Natural killer cell (primary cell): ENCODE measurements around the gene ZNF618. TPM values are rescaled to one million over a fixed set of nuclear protein-coding genes. Genes with fewer than 3 reads are reported as not detected.

Source experiments
- ATAC-seq, 3 donors: fragments of 150-1000 bp in 2 of 3; fragments of 200-7000 bp in 1 of 3; cut with Tn5 transposase; 1 replicate in 1 of 3; 2 replicates in 2 of 3; pipeline ENCODE4 v1.10.0; 2021; ENCODE audit warnings: mild to moderate bottlenecking in 2 of 3, moderate library complexity in 2 of 3
- DNase-seq, 2 donors: peaks; one replicate each; pipeline versions ENCODE4 v3.0.0 to v3.0.0-alpha.2; 2013 to 2021; ENCODE audit warnings: mixed read lengths in 1 of 2
- H3K27ac ChIP-seq: one replicate; pipeline ENCODE4 v1.5.1; 2013; ENCODE audit warnings: mild to moderate bottlenecking, low read length
- H3K27me3 ChIP-seq: one replicate; pipeline ENCODE4 v1.6.1; 2013; ENCODE audit warnings: low read length; ENCODE audit not compliant: control insufficient read depth, insufficient read depth
- H3K36me3 ChIP-seq: one replicate; pipeline ENCODE4 v1.6.1; 2013; ENCODE audit warnings: low read length; ENCODE audit not compliant: control insufficient read depth, insufficient read depth
- H3K4me1 ChIP-seq: one replicate; pipeline ENCODE4 v1.6.1; 2013; ENCODE audit warnings: low read length; ENCODE audit not compliant: control insufficient read depth, insufficient read depth
- H3K4me3 ChIP-seq: one replicate; pipeline ENCODE4 v1.5.1; 2013; ENCODE audit warnings: low read length
- H3K9me3 ChIP-seq: one replicate; pipeline ENCODE4 v1.6.1; 2013; ENCODE audit warnings: low read length; ENCODE audit not compliant: control insufficient read depth, insufficient read depth
- H3K27ac Mint-ChIP-seq, 2 donors: one replicate each; pipeline ENCODE4 v1.8.0; 2022; ENCODE audit warnings: mild to moderate bottlenecking in 2 of 2, mixed read lengths in 2 of 2, moderate library complexity in 1 of 2
- H3K27me3 Mint-ChIP-seq, 2 donors: one replicate each; pipeline ENCODE4 v1.8.0; 2022; ENCODE audit warnings: low read depth in 2 of 2, mixed read lengths in 2 of 2
- H3K36me3 Mint-ChIP-seq: one replicate; pipeline ENCODE4 v1.8.0; 2022; ENCODE audit warnings: mixed read lengths
- H3K4me1 Mint-ChIP-seq, 2 donors: one replicate each; pipeline ENCODE4 v1.8.0; 2022; ENCODE audit warnings: mixed read lengths in 2 of 2
- H3K4me3 Mint-ChIP-seq: one replicate; pipeline ENCODE4 v1.8.0; 2022; ENCODE audit warnings: mild to moderate bottlenecking, moderate library complexity, mixed read lengths
- H3K9me3 Mint-ChIP-seq, 2 donors: one replicate each; pipeline ENCODE4 v1.8.0; 2022; ENCODE audit warnings: mixed read lengths in 2 of 2
- CTCF ChIP-seq: fragments of 200-600 bp; IDR thresholded peaks from one replicate; pipeline ENCODE4 v1.8.0; 2022; ENCODE audit warnings: antibody characterized with exemption
- WGBS: methylation state at CpG from one replicate; pipeline ENCODE4 v1.1.7; 2013; ENCODE audit warnings: missing lambda C conversion rate; ENCODE audit not compliant: insufficient coverage; 5-methylcytosine and 5-hydroxymethylcytosine counted together
- intact Hi-C: fragments of 100-400 bp; cut with micrococcal nuclease; formaldehyde crosslinking; loops from one replicate; pipeline ENCODE4 v1.14.2; 2022
- total RNA-seq, 4 donors: library from RNA; stranded (reverse); fragments of 120-200 nt in 1 of 4; gene quantifications; one replicate each; pipeline versions ENCODE4 v1.2.3 to v1.2.4, GENCODE V29; 2013 to 2022

Gene ZNF618
- total RNA-seq, 3 donors from 2014 or later (not counting 1 experiment from before 2014, with no cell fraction given) = 9.2 to 10.7 (median 10.0) TPM

DNA sequence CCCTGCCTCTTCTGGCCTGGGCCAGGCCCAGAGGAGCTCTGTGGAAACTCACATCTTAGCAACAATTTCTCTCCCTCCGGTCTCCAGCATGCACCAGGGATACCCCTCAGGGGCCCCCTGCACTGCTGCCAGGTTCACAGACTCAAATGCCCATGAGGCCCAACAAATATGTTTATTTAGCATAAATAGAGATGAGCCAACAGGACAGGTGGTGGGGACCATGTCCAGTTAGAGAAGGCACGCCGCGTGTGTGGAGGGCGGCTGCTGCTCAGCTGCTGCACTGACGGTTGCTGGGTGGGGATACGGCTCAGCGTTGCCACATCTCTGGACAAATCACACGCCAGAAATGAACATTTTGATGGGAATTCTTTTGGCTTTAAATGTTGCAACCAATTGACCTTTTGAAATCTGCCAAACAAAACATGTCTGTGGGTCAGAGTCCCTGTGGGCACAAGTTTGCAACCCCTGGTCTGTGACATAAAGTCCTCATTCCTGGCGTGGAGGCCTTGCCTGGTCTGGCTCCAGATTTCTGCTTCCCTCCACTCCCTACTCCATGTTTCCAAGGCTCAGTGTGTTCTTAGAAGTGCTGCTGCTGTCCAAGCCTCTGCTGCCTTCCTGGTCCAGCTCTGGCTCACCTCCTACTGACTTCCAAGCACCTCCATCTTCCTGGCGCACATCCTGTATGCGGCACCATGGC is 113.1 kb downstream of the ZNF618 start:
- intact Hi-C loops = no loop called here
- no peaks in the 10 kb centered on the region for H3K9me3 Mint-ChIP-seq
- no peaks in the 10 kb centered on the region for H3K27me3 ChIP-seq
- ATAC-seq (no peak), DNase-seq (no peak)
- no peak overlapping the region for H3K27ac ChIP-seq
- no peak overlapping the region for H3K27ac Mint-ChIP-seq
- H3K36me3 ChIP-seq = peaks cover 4% of the 10 kb centered on the region
- H3K4me1 Mint-ChIP-seq = peaks cover 23 to 31% of the 10 kb centered on the region in 2 donors
- H3K4me3 ChIP-seq = no peak overlapping the region
- no peaks in the 10 kb centered on the region for H3K9me3 ChIP-seq
- no peaks in the 10 kb centered on the region for H3K27me3 Mint-ChIP-seq
- 96% methylated on average over 12 of the region's 12 CpGs for WGBS
- H3K36me3 Mint-ChIP-seq = no peaks in the 10 kb centered on the region
- no peak for TF ChIP-seq CTCF
- peaks cover 20% of the 10 kb centered on the region for H3K4me1 ChIP-seq
- H3K4me3 Mint-ChIP-seq = no peak overlapping the region

DNA sequence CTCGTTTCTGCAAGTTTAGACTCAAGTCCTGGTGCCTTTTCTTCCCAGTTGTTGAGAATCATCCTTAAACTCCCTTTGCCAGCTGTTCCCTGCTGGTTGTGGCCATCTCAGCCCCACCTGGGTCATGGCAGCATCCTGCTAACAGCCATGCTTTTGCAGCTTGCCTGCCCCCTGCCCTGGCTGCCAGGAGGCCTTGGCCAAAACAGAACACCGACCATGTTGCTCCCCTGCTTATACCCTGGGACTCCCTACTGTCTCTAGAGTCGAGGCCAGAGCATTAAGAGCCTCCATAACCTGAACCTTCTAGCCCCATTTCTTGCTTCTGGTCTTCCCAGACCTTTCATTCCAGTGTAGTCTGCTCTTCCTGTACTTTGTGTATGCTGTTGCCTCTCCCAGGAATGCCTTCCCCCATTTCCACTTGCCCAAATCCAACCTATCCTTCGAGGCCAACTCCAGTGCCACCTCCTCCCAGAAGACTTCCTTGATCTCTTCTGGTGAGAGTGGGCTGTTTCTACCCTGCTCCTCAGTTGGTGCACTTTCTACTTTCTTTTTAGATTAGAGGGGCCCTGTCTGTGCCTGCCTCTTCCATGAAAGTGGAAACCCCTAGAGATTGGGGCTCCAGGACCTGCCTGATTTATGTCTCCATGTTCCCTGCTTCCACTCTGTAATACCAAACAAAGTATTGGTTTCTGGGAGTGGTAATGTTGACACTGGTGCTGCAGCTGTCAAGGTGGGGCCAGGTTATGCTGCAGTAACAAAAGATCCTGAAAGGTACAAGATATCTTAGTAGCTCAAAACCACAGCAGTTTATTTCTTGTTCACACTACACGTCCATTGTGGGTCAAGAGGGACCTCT is 113.8 kb downstream of the ZNF618 start:
- Mint-ChIP-seq H3K9me3 (no peaks in the 10 kb centered on the region), H3K4me3 (no peak overlapping the region), H3K27me3 (no peaks in the 10 kb centered on the region), H3K36me3 (no peaks in the 10 kb centered on the region), H3K4me1 (peaks cover 23 to 34% of the 10 kb centered on the region in 2 donors), H3K27ac (no peak overlapping the region)
- Histone ChIP-seq H3K27me3 (no peaks in the 10 kb centered on the region), H3K4me1 (peaks cover 21% of the 10 kb centered on the region), H3K27ac (no peak overlapping the region), H3K4me3 (no peak overlapping the region), H3K36me3 (peaks cover 4% of the 10 kb centered on the region), H3K9me3 (no peaks in the 10 kb centered on the region)
- intact Hi-C loops = no loop called here
- 87% methylated on average over 5 of the region's 5 CpGs for WGBS
- ATAC-seq = no peak
- TF ChIP-seq CTCF = no peak
- no peak for DNase-seq

GRCh38 chr9:113990570-113990907 is 114.4 kb downstream of the ZNF618 start:
- Mint-ChIP-seq H3K9me3 (no peaks in the 10 kb centered on the region), H3K27ac (no peak overlapping the region), H3K4me3 (no peak overlapping the region), H3K4me1 (peaks cover 23 to 34% of the 10 kb centered on the region in 2 donors), H3K27me3 (no peaks in the 10 kb centered on the region), H3K36me3 (no peaks in the 10 kb centered on the region)
- DNase-seq = no peak
- WGBS = 82% methylated on average over 8 of the region's 8 CpGs
- no peak for ATAC-seq
- Histone ChIP-seq H3K27me3 (no peaks in the 10 kb centered on the region), H3K9me3 (no peaks in the 10 kb centered on the region), H3K36me3 (peaks cover 4% of the 10 kb centered on the region), H3K4me1 (peaks cover 21% of the 10 kb centered on the region), H3K4me3 (no peak overlapping the region), H3K27ac (no peak overlapping the region)
- TF ChIP-seq CTCF = no peak
- intact Hi-C loops = no loop called here
